M059J (cell line): ENCODE data around the gene HOXB13. TPM values are rescaled to one million over a fixed set of nuclear protein-coding genes. Genes with fewer than 3 reads are reported as not detected.
"Not testable (repeated sequence)": the region's sequence is repeated elsewhere in the genome, so short reads cannot be mapped to it uniquely, and the experiment has no call there.

Source experiments
- DNase-seq: peaks from one replicate; pipeline ENCODE4 v3.0.0-alpha.2; 2012; ENCODE audit warnings: low read depth
- total RNA-seq: library from RNA; depleted of rRNA; stranded (reverse); fragments of >200 nt; shearing (Covaris generic); gene quantifications from 2 replicates; pipeline ENCODE4 v1.2.3, GENCODE V29; 2014

HOXB13 gene
- total RNA-seq, 1 experiment from 2014 or later, result 5.0 TPM

DNA sequence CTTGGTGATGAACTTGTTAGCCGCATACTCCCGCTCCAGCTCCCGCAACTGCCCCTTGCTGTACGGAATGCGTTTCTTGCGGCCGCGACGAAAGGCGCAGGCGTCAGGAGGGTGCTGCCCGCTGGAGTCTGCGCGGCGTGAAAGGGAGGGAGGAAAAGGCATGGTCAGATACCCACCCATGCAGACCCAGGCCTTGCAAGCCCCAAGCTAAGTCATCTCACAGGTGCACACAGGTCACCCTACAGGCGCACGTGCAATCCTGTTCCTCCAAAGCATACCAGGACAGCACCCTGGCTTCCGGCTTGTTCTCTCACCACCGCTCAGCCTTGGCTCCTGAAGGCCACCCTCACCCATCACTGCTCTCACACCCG, 1.6 kb downstream of the HOXB13 start:
- DNase-seq, result no peak

- no peak for DNase-seq
These were observed 2.2 kb downstream of the HOXB13 start for GRCh38 chr17:48726114-48726915.

DNA sequence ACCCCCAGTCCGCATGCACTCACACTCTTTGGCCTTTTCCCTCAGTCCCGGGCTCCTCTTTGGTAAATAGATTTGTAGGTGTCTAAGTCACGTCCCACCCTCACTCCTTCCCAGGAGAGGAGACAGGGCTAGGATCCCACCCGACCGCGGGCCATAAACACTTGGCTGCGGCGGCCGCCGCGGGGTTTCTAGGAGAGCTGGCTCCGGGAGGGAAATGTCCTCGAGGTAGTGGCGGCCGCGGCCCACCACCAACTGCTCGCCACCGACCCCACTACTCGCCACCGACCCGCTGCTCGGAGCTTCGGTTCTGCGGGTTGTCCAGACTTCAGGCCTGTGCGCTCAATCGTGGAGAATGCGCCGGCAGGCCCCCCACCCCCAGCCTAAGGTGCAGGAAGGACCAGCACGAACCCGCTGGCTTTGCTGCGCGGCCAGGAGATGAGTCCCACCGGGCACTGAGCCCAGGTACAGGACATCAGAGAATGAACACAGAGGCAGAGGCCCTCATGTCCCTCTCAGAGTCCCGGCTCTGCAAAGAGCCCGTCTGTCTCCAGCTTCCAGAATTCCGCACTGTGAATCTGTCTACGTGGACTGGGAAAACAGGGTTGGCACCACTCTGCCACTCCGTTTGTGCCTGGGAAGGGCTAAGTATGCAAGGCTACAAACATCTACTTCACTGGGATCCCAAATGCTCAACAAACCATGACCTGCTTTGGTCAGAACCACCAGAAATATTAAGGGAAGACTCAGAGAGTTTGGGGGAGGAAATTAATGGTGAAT, 3.1 kb downstream of the HOXB13 start:
- DNase-seq, result no peak

DNA sequence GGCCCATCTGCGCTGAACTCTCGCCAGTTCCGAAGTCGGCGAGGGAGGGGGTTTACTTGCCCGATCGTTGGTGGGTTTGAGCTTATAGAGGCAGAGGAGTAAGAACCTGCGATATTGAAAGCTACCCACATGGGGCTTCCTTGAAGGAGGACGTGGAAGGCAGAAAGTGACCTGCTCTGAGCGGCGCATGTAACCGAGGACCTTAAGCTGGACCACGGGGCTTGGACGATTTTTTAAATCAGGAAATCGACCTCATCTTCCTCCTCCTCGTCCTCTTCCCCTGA, 3.6 kb downstream of the HOXB13 start:
- peak; percentile 17 for DNase-seq

- peak; percentile 73 for DNase-seq
These were observed 4.1 kb downstream of the HOXB13 start for GRCh38 chr17:48724251-48725003.

DNA sequence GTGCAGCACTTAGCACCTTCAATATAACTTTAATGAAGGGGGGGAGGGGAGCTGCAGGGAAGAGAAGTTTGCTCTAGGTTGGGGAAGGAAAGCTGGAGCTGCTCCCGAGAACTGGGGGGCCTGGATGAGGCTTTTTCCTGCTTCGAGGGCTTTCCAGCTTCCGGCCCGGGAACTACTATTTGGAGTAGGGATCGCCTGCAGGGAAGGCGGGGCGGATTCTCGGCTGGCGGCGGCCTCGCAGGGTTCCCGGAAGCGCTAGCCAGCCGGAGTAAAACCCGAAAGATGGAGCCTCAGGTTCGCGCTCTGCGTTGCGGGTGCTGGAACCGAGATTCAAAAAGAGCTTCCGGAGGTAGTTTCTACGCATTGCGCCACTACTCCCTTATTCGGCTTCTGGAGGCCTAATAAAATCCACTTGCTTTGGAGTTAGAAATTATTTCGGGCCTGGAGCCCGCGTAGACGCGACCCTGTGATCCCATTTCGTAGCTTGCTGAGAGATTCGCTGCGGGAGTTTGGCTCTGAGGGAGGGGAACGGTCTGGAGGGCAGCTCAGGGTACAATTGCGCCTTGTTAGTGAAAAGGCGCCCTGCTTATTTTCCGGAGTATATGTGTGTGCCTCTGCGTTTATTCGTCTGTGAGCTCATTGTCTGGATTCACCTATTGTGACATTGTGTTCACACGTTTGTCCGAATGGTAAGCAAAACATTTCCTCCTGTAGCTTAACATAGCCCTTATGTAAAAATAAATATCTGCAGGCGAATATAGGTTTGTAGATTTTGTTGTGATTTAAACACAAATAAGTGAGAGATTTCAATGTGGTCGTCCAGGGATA, 4.9 kb downstream of the HOXB13 start:
- DNase-seq, result no peak

DNA sequence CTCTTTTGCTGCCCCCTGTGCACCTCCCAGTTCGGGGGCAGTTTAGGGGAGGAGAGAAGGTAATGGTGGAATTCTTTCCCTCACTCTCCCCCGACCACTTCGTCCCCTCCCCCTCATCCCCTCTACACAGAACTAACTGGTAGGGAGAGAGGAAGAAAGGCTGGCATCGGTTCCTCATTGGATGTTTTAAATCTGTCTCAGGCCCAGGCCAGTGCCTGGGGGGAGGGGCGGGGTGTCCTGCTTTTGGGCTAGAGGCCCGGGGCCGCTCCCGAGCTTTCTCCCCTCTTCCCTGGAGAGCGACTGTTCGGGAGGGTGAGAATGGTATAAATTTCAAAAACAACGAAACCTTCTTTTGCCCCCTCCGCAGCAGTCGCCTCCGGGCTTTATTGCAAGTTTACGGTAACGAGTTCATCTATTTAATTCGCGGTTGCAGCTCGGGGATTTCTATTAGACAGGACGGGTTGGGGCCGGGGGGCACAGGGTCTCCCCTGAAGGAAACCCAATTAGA, 5.6 kb downstream of the HOXB13 start, which contains the start of gene PRAC2:
Gene PRAC2, plus strand, starts transcription at position 271 of the 508 bp plus-strand sequence. CDS start 1,226 bp downstream, outside the sequence.
- no peak for DNase-seq

DNA sequence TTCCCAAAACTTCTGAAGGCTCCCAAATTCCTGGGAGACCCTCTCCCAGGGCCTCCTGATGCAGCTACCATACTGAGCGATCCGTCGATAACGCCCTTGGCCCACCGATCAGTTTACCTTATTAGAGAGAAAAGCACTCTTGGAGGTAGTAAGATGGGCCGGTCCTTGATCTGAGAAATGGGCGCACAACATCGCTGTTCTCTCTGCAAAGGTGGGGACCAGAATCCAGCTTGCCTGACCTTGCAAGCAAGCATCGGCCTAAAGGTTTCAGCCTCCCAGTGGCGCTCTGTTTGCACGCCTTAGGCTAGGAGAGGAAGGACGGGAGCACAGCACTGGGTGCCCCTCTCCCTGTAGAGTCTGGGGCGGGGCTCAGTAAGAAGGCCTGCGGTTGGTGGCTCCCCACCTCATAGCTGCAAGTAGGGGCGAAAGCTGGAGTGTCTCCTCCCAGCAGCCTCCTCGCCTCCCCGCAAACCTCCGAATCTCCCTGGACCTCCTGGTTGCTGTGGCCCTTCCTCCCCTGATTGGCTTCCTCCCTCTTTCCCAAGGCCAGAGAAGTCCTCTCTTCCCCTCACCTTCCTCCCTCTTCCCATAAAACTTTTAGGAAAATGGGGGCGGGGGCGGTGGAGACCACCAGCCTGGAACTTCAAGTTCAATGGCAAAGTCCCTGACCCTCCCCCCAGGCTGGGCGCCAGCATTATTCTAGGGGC, 6.2 kb downstream of the HOXB13 start, which contains the start of gene PRAC1:
Gene PRAC1, minus strand, starts transcription at position 318 of the 707 bp plus-strand sequence. Its CDS starts 126 bp downstream, at position 192.
- no peak for DNase-seq

GRCh38 chr17:48721009-48721402, 7.5 kb downstream of the HOXB13 start:
- no peak for DNase-seq

GRCh38 chr17:48720266-48721008, 8.1 kb downstream of the HOXB13 start:
- DNase-seq, result no peak

GRCh38 chr17:48719642-48720265, 8.8 kb downstream of the HOXB13 start:
- no peak for DNase-seq

DNA sequence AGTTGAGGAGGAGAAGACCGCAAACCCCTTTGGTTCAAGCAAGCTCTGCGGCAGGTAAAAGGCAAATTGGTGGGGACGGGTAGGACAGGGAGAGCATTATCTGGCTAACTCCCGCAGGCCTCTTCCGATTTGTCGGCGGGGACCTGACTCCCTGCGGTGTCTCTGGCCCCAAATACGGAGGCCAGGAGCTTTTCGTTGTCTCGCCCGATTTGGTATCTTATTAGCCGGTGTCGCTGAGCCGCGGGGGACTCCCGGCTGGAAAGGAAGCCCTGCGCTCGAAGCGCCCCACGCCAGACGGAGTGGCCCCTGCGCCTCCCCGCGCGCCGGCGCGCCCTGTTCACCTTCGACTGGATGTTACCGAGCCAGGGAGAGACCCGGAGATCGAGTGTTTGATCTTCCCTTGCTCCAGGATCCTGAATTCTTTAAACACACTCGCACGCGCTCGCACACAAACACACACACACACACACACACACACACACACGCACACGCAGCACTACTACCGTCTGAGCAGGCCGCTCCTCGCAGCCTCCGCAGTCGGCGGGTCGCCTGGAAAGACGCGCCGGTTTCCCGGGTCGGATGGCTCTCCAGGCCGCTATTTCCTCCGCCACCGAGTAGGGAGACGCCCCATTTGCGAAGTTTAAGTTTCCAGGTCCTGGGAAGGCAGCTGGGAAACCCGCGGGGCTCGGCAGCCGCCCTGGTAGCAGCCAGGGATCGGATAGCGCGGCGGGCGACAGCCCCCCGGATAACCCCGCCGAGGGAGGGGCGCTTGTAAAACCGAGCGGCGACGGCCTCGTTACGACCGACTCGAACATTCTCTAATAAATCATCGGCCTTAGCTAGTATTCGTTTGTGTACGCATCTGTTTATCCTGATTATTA, 9.5 kb downstream of the HOXB13 start:
- no peak for DNase-seq

DNA sequence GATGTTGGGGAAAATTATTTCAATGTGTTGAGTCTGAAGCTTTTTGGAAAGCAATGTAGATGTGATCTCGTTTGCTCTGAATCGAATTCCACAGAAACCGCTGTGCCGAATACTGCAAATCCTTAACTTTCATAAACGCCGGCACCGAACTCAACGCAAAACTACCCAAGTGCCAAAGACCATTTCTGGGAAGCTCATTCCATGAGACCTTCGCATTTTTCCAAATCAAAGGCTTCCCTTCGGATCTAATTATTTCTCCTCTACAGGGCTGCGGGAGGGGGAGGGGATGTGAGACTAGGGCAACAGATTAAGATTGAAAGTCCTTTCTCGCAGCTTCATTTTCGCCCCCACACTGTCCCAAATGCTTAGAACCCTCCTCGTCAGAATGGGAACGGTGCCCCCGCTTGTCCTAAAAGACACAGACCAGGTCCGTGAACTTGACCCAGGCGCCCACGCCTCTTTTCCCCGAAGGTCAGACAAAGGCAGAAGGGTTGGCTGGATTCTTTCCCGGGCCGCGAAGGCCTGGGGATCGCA, 10.3 kb downstream of the HOXB13 start:
- no peak for DNase-seq

- DNase-seq, result no peak
These were observed 11.0 kb downstream of the HOXB13 start for GRCh38 chr17:48717367-48718226.

- DNase-seq, result not testable (repeated sequence)
These were observed 12.0 kb downstream of the HOXB13 start for GRCh38 chr17:48716549-48716948.

DNA sequence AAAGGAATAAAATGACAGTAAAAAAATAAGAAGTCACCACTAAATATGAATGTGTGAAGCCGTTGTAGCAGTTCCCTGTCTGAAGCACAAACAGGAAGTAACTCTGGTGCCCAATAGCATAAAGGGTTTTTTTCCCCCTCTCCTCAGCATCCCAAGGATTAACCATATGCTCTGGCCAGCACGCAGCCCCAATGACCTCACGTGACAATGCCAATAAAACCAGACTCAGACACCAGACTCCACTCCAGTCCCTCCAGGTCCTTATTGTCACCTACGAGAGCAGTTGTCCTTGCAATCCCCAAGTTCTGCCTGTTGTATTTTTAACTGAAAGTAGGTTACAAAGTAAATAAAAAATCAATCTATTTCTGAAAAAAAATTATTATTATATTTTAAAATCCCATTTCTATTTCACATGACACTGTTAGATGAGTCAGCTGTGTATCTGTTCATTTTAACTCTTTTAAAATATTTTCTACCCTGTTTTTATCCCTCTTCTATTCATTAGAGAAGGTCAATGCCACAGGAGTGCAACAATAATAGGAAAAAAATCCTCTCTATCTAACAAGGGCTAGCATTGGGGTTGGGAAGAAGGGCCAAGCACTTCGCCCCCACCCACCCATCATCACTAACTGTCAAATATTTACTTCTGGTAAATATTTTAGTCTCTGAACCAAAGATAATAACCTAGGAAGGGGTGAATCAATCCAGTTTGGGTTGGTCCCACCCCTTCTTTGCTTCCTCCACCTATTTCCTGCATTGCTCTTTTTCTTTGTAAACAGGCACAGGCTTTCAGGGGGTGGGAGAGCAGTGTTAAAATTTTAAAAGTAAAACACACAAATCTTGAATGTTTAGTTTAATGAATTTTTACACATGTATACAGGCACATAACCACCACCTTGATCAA, 12.8 kb downstream of the HOXB13 start:
- DNase-seq, result no peak
